H1 (cell line): ENCODE data around the gene CFAP221.

Experiments used
- CTCF ChIP-seq, 3 experiments: IDR thresholded peaks; 1 replicate in 2 of 3; 2 replicates in 1 of 3; pipeline versions ENCODE4 v1.5.1 to v1.6.1; 2011; ENCODE audit warnings: low read length in 3 of 3, mild to moderate bottlenecking in 3 of 3, inconsistent platforms in 2 of 3, low read depth in 1 of 3, moderate library complexity in 1 of 3; ENCODE audit not compliant: insufficient read depth in 1 of 3; ENCODE audit errors: control extremely low read depth in 1 of 3
- HDAC6 ChIP-seq: IDR thresholded peaks from one replicate; pipeline ENCODE4 v1.7.1; 2012; ENCODE audit warnings: low read depth, mild to moderate bottlenecking, inconsistent platforms, low read length, moderate library complexity
- MAFK ChIP-seq: IDR thresholded peaks from 2 replicates; pipeline ENCODE4 v1.6.1; 2012; ENCODE audit warnings: low read depth, mild to moderate bottlenecking, improper control_type of control experiment, low read length

DNA sequence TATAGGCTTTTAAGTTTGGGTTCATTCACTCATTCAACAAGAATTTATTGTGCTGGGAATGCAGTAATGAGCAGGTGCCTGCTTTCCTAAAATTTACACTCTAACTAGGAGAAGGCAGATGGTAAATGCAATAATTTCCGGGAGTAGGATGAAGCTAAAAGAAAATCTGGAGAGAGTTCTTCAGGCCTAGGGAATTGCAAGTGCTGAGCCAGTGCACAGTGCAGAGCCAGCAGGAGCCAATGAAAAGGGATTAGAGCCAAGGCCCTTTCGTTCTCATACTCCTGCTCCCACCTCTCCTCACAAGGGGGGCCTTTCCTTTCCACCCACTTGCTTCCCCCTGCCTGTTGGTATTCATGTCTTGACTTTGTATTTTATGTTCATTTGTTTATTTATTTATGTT, 55.1 kb downstream of the CFAP221 start:
- TF ChIP-seq MAFK (no peak), HDAC6 (no peak), CTCF (IDR thresholded peaks at IDR 0.05; ENCODE audit: control extremely low read depth in 1 of 3, insufficient read depth in 1 of 3, low read depth in 1 of 3, low read length in 3 of 3) (no peak)
